ENCODE results near the gene FAM53C.

DNA sequence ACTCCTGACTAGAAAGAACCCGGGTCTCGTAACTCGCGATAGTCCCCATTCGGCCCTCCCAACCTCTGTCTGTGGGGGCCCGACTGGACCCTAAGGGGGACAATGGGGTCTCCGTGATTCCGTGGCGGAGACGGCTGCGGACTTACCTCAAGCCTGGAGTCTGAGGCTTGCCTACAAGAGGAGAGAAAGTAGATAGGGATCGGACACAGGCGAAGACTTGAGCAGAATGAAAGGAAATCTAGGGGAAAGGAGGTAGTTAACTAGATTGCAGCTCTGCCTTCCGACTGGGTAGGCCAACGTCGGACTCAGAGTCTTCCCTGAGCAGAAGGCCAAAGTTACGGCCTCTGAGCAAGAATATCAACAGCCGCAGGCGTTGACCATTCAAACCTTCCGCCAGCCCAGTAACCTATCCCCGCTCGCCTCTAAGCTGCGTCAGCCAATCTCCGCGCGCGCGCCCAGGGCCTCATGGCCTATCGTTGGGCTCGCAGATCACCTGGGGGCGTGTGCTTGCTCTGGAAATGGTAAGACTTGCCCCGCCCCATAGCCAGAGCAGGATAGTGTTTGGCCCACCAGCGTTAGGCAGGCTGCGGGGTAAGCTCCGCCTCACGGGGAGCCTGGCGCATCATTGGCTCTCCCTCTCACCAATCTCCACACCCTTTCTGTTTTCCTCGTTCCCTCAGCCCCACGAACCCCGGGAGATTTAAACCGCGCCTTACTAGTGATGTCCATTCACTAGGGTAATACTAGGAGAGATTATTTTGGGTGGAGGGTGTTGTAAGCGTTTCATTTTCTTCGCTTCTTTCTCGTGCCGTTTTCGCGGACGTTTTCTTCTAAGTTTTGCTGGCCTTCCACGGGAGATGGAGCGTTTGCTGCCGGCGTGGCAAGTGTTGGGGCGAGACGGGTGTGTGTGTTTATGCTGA is 6.4 kb upstream of the FAM53C start, which contains the start of gene CDC25C:
- TF ChIP-seq EZH2phosphoT487 (IDR thresholded peaks at IDR 0.05; ENCODE audit: insufficient read depth, low read depth) (no peak), EZH2 (IDR thresholded peaks at IDR 0.05; ENCODE audit: insufficient read depth, poor library complexity, severe bottlenecking) (no peak)

All from GM23248 (cell line).